Measurements from ENCODE around the gene PIK3CD. TPM values are rescaled to one million over a fixed set of nuclear protein-coding genes. Genes with fewer than 3 reads are reported as not detected.

Gene PIK3CD
- total RNA-seq, 1 experiment from 2014 or later: 4.5 TPM

DNA sequence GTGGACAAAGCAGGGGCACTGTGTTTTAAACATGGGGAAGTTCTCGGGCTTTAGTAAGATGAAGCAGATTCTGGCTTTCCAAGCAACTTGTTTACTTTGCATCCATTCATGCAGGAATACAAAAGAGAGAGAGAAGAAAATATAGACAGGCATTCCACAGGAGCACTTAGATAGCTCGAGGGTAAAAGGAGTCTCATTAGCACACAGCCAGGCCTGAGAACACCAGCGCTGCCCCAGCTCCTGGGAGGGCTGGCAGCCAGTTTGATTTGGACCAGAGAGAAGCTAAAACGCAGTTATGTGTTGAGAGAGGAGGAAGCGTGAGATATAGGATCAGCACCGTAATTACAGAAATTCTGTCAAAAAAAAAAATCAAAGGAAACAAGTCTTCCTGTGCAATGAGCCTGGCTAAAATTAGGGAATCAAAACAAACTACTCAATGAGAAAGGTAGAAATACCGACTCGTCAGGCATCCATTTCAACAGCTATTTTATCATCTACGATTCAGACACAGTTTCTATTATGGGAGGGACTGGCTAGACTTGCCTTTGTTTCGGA, 104.0 kb downstream of the PIK3CD start:
- Histone ChIP-seq H3K4me2 (ENCODE audit: low read length) (no peak overlapping the region), H3K4me3 (ENCODE audit: low read length) (no peak overlapping the region), H3K27me3 (ENCODE audit: low read length) (no peaks in the 10 kb centered on the region), H3K27ac (ENCODE audit: low read length) (no peak overlapping the region), H2AFZ (ENCODE audit: low read length) (no peak overlapping the region), H3K9ac (ENCODE audit: low read length) (no peak overlapping the region), H3K36me3 (ENCODE audit: low read depth, low read length) (peaks cover 11% of the 10 kb centered on the region), H4K20me1 (ENCODE audit: low read length) (no peaks in the 10 kb centered on the region), H3K9me3 (ENCODE audit: low read length) (no peaks in the 10 kb centered on the region), H3K79me2 (ENCODE audit: low read length) (peaks cover 35% of the 10 kb centered on the region), H3F3A (ENCODE audit: low read length, unreplicated experiment) (no peaks in the 10 kb centered on the region), H3K4me1 (ENCODE audit: insufficient read depth, low read length) (peaks cover 6% of the 10 kb centered on the region; the same call in 1 of the 2 replicates), H3K9me2 (replicated peaks; ENCODE audit: low read length) (no peaks in the 10 kb centered on the region)
- no TSS peak for BruUV-seq (replicated peaks)
- CTCF ChIA-PET: no interaction called here
- ATAC-seq (no peak), DNase-seq (no peak)
- intact Hi-C loops (cut with micrococcal nuclease): no loop called here
- POLR2A ChIA-PET (ENCODE audit: unreplicated experiment): no interaction called here
- TF ChIP-seq EZH2 (IDR thresholded peaks at IDR 0.05; ENCODE audit: low read length, unreplicated experiment): no peak
- TF ChIP-seq, protein P1, sequence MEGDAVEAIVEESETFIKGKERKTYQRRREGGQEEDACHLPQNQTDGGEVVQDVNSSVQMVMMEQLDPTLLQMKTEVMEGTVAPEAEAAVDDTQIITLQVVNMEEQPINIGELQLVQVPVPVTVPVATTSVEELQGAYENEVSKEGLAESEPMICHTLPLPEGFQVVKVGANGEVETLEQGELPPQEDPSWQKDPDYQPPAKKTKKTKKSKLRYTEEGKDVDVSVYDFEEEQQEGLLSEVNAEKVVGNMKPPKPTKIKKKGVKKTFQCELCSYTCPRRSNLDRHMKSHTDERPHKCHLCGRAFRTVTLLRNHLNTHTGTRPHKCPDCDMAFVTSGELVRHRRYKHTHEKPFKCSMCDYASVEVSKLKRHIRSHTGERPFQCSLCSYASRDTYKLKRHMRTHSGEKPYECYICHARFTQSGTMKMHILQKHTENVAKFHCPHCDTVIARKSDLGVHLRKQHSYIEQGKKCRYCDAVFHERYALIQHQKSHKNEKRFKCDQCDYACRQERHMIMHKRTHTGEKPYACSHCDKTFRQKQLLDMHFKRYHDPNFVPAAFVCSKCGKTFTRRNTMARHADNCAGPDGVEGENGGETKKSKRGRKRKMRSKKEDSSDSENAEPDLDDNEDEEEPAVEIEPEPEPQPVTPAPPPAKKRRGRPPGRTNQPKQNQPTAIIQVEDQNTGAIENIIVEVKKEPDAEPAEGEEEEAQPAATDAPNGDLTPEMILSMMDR (conservative IDR thresholded peaks at IDR 0.05; ENCODE audit: low read depth, low read length): no peak
- TF ChIP-seq EZH2phosphoT487 (IDR thresholded peaks at IDR 0.05; ENCODE audit: borderline replicate concordance, low read length): no peak

- Histone ChIP-seq H3K4me2 (ENCODE audit: low read length) (no peak overlapping the region), H3K9me2 (replicated peaks; ENCODE audit: low read length) (no peaks in the 10 kb centered on the region), H3K4me3 (ENCODE audit: low read length) (no peak overlapping the region), H3K36me3 (ENCODE audit: low read depth, low read length) (peaks cover 3% of the 10 kb centered on the region), H3K9ac (ENCODE audit: low read length) (no peak overlapping the region), H3K27me3 (ENCODE audit: low read length) (no peaks in the 10 kb centered on the region), H3K79me2 (ENCODE audit: low read length) (peaks cover 55% of the 10 kb centered on the region), H2AFZ (ENCODE audit: low read length) (no peak overlapping the region), H3K4me1 (ENCODE audit: insufficient read depth, low read length) (peaks cover 6% of the 10 kb centered on the region; the same call in 1 of the 2 replicates), H3K9me3 (ENCODE audit: low read length) (no peaks in the 10 kb centered on the region), H3K27ac (ENCODE audit: low read length) (no peak overlapping the region), H3F3A (ENCODE audit: low read length, unreplicated experiment) (no peaks in the 10 kb centered on the region), H4K20me1 (ENCODE audit: low read length) (no peaks in the 10 kb centered on the region)
- POLR2A ChIA-PET (ENCODE audit: unreplicated experiment): no interaction called here
- TF ChIP-seq EZH2phosphoT487 (IDR thresholded peaks at IDR 0.05; ENCODE audit: borderline replicate concordance, low read length) (no peak), EZH2 (IDR thresholded peaks at IDR 0.05; ENCODE audit: low read length, unreplicated experiment) (no peak)
- TF ChIP-seq, protein P1 (conservative IDR thresholded peaks at IDR 0.05; ENCODE audit: low read depth, low read length): no peak
- DNase-seq (peak; percentile 5), ATAC-seq (no peak)
- CTCF ChIA-PET: no interaction called here
- BruUV-seq (replicated peaks): no TSS peak
- intact Hi-C loops (cut with micrococcal nuclease): no loop called here
Measured at GRCh38 chr1:9758559-9759121, 107.1 kb downstream of the PIK3CD start.

GRCh38 chr1:9759939-9760338, 108.4 kb downstream of the PIK3CD start:
- intact Hi-C loops (cut with micrococcal nuclease): no loop called here
- DNase-seq (no peak), ATAC-seq (no peak)
- Histone ChIP-seq H3K27me3 (ENCODE audit: low read length) (no peaks in the 10 kb centered on the region), H3F3A (ENCODE audit: low read length, unreplicated experiment) (no peaks in the 10 kb centered on the region), H3K9ac (ENCODE audit: low read length) (no peak overlapping the region), H3K36me3 (ENCODE audit: low read depth, low read length) (peaks cover 2% of the 10 kb centered on the region), H3K4me2 (ENCODE audit: low read length) (no peak overlapping the region), H3K79me2 (ENCODE audit: low read length) (peaks cover 68% of the 10 kb centered on the region), H3K27ac (ENCODE audit: low read length) (no peak overlapping the region), H3K9me2 (replicated peaks; ENCODE audit: low read length) (no peaks in the 10 kb centered on the region), H3K9me3 (ENCODE audit: low read length) (no peaks in the 10 kb centered on the region), H3K4me3 (ENCODE audit: low read length) (no peak overlapping the region), H4K20me1 (ENCODE audit: low read length) (no peaks in the 10 kb centered on the region), H3K4me1 (ENCODE audit: insufficient read depth, low read length) (peaks cover 6% of the 10 kb centered on the region; the same call in 1 of the 2 replicates), H2AFZ (ENCODE audit: low read length) (no peak overlapping the region)
- ChIA-PET CTCF (no interaction called here), POLR2A (ENCODE audit: unreplicated experiment) (no interaction called here)
- TF ChIP-seq, protein P1 (conservative IDR thresholded peaks at IDR 0.05; ENCODE audit: low read depth, low read length): no peak
- no peak for TF ChIP-seq EZH2 (IDR thresholded peaks at IDR 0.05; ENCODE audit: low read length, unreplicated experiment)
- TF ChIP-seq EZH2phosphoT487 (IDR thresholded peaks at IDR 0.05; ENCODE audit: borderline replicate concordance, low read length): no peak
- BruUV-seq (replicated peaks): no TSS peak
